GM19239 (cell line): ENCODE results near the gene PEA15.

Experiments
- DNase-seq: peaks from one replicate; pipeline ENCODE4 v3.0.0; 2011; ENCODE audit warnings: low spot score; ENCODE audit not compliant: insufficient read length
- FAIRE-seq: peaks from 2 replicates; lab custom pipeline; 2011; peaks lifted over from hg19 to GRCh38; lab: Jason Lieb, UNC

Gene PEA15

GRCh38 chr1:160177667-160178066, 27.5 kb upstream of the PEA15 start:
- DNase-seq (no peak), FAIRE-seq (no peak)

- DNase-seq, result no peak
- FAIRE-seq, result no peak
Measured at GRCh38 chr1:160178731-160179130, 26.5 kb upstream of the PEA15 start.

GRCh38 chr1:160179336-160179735, 25.8 kb upstream of the PEA15 start:
- FAIRE-seq, result no peak
- no peak for DNase-seq

GRCh38 chr1:160186246-160186645, 18.9 kb upstream of the PEA15 start:
- DNase-seq (no peak), FAIRE-seq (no peak)

- no peak for FAIRE-seq
Measured at GRCh38 chr1:160186729-160187128, 18.5 kb upstream of the PEA15 start.

GRCh38 chr1:160187407-160187806, 17.8 kb upstream of the PEA15 start:
- no peak for FAIRE-seq
- DNase-seq, result no peak

More at GRCh38 chr1:160186729-160187128, 18.5 kb upstream of the PEA15 start:
- DNase-seq, result no peak

- DNase-seq (no peak), FAIRE-seq (no peak)
Measured at GRCh38 chr1:160188341-160188740, 16.8 kb upstream of the PEA15 start.

- no peak for FAIRE-seq
- DNase-seq, result no peak
Measured at GRCh38 chr1:160189649-160190625, 15.2 kb upstream of the PEA15 start, which contains the start of gene CASQ1. Gene CASQ1, plus strand, starts transcription at chr1:160190575. Its CDS starts 177 bp downstream, at chr1:160190752.

GRCh38 chr1:160191756-160192155, 13.4 kb upstream of the PEA15 start:
- no peak for FAIRE-seq
- DNase-seq, result no peak

GRCh38 chr1:160192234-160192633, 12.9 kb upstream of the PEA15 start:
- no peak for FAIRE-seq
- no peak for DNase-seq

- DNase-seq (peak; percentile 64), FAIRE-seq (peak; percentile 98)
Measured at GRCh38 chr1:160193091-160193819, 11.9 kb upstream of the PEA15 start.

GRCh38 chr1:160193832-160194736, 11.1 kb upstream of the PEA15 start:
- FAIRE-seq, result no peak
- no peak for DNase-seq

GRCh38 chr1:160194737-160195059, 10.5 kb upstream of the PEA15 start:
- DNase-seq (no peak), FAIRE-seq (no peak)

- FAIRE-seq (no peak), DNase-seq (no peak)
Measured at GRCh38 chr1:160196143-160196542, 9.0 kb upstream of the PEA15 start.

GRCh38 chr1:160197231-160197630, 8.0 kb upstream of the PEA15 start:
- DNase-seq (no peak), FAIRE-seq (no peak)

- no peak for DNase-seq
- no peak for FAIRE-seq
Measured at GRCh38 chr1:160200786-160201185, 4.4 kb upstream of the PEA15 start.

- FAIRE-seq (peak; percentile 89), DNase-seq (peak; percentile 48)
Measured at GRCh38 chr1:160204526-160205241, 500 bp upstream of the PEA15 start.

GRCh38 chr1:160206036-160206389, 829 bp downstream of the PEA15 start:
- peak; percentile 55 for FAIRE-seq
- peak; percentile 39 for DNase-seq

GRCh38 chr1:160206421-160207117, 1.4 kb downstream of the PEA15 start:
- peak; percentile 54 for FAIRE-seq
- no peak for DNase-seq
